ENCODE measurements around the gene TANK. TPM values are rescaled to one million over a fixed set of nuclear protein-coding genes. Genes with fewer than 3 reads are reported as not detected.

The TANK gene
- total and polyA plus RNA-seq, 2 of the 13 experiments (the other 11 are each of a cell fraction or from before 2014, with no cell fraction given), result 66.9 to 96.1 TPM

GRCh38 chr2:161115605-161116380, 44.4 kb upstream of the TANK start (continued):
- TF ChIP-seq, protein P1, sequence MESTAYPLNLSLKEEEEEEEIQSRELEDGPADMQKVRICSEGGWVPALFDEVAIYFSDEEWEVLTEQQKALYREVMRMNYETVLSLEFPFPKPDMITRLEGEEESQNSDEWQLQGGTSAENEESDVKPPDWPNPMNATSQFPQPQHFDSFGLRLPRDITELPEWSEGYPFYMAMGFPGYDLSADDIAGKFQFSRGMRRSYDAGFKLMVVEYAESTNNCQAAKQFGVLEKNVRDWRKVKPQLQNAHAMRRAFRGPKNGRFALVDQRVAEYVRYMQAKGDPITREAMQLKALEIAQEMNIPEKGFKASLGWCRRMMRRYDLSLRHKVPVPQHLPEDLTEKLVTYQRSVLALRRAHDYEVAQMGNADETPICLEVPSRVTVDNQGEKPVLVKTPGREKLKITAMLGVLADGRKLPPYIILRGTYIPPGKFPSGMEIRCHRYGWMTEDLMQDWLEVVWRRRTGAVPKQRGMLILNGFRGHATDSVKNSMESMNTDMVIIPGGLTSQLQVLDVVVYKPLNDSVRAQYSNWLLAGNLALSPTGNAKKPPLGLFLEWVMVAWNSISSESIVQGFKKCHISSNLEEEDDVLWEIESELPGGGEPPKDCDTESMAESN (CRISPR knock-in tag; conservative IDR thresholded peaks at IDR 0.05), result no peak
- no peak for TF ChIP-seq EEA1 (CRISPR knock-in tag; IDR thresholded peaks at IDR 0.05; ENCODE audit: borderline replicate concordance)
- TF ChIP-seq TFE3 (CRISPR knock-in tag; IDR thresholded peaks at IDR 0.05), result 0 out of 2 replicates have a peak, but pooled peaks have one; percentile 37
- TF ChIP-seq, protein P2, sequence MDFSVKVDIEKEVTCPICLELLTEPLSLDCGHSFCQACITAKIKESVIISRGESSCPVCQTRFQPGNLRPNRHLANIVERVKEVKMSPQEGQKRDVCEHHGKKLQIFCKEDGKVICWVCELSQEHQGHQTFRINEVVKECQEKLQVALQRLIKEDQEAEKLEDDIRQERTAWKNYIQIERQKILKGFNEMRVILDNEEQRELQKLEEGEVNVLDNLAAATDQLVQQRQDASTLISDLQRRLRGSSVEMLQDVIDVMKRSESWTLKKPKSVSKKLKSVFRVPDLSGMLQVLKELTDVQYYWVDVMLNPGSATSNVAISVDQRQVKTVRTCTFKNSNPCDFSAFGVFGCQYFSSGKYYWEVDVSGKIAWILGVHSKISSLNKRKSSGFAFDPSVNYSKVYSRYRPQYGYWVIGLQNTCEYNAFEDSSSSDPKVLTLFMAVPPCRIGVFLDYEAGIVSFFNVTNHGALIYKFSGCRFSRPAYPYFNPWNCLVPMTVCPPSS (IDR thresholded peaks at IDR 0.05), result no peak
- TF ChIP-seq, protein P3, sequence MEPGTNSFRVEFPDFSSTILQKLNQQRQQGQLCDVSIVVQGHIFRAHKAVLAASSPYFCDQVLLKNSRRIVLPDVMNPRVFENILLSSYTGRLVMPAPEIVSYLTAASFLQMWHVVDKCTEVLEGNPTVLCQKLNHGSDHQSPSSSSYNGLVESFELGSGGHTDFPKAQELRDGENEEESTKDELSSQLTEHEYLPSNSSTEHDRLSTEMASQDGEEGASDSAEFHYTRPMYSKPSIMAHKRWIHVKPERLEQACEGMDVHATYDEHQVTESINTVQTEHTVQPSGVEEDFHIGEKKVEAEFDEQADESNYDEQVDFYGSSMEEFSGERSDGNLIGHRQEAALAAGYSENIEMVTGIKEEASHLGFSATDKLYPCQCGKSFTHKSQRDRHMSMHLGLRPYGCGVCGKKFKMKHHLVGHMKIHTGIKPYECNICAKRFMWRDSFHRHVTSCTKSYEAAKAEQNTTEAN (CRISPR knock-in tag; conservative IDR thresholded peaks at IDR 0.05), result no peak
- TF ChIP-seq GRHL1 (CRISPR knock-in tag; conservative IDR thresholded peaks at IDR 0.05), result no peak
- TF ChIP-seq SATB2 (CRISPR knock-in tag; IDR thresholded peaks at IDR 0.05), result no peak
- peak; percentile 53 for TF ChIP-seq SOX5 (CRISPR knock-in tag; IDR thresholded peaks at IDR 0.05; ENCODE audit: borderline replicate concordance)
- TF ChIP-seq, protein P4, sequence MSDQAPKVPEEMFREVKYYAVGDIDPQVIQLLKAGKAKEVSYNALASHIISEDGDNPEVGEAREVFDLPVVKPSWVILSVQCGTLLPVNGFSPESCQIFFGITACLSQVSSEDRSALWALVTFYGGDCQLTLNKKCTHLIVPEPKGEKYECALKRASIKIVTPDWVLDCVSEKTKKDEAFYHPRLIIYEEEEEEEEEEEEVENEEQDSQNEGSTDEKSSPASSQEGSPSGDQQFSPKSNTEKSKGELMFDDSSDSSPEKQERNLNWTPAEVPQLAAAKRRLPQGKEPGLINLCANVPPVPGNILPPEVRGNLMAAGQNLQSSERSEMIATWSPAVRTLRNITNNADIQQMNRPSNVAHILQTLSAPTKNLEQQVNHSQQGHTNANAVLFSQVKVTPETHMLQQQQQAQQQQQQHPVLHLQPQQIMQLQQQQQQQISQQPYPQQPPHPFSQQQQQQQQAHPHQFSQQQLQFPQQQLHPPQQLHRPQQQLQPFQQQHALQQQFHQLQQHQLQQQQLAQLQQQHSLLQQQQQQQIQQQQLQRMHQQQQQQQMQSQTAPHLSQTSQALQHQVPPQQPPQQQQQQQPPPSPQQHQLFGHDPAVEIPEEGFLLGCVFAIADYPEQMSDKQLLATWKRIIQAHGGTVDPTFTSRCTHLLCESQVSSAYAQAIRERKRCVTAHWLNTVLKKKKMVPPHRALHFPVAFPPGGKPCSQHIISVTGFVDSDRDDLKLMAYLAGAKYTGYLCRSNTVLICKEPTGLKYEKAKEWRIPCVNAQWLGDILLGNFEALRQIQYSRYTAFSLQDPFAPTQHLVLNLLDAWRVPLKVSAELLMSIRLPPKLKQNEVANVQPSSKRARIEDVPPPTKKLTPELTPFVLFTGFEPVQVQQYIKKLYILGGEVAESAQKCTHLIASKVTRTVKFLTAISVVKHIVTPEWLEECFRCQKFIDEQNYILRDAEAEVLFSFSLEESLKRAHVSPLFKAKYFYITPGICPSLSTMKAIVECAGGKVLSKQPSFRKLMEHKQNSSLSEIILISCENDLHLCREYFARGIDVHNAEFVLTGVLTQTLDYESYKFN (CRISPR knock-in tag; conservative IDR thresholded peaks at IDR 0.05), result peak; percentile 79
- TF ChIP-seq CERS6 (CRISPR knock-in tag; IDR thresholded peaks at IDR 0.05), result no peak
- TF ChIP-seq ZBTB42 (CRISPR knock-in tag; IDR thresholded peaks at IDR 0.05), result no peak
- TF ChIP-seq ZBTB33 (CRISPR knock-in tag; IDR thresholded peaks at IDR 0.05), result peak; percentile 25; the same call in 1 of the 2 replicates

Data from HepG2 (cell line).